HL-60 (cell line): ENCODE data around the gene DIP2B.

Experiments used
- CTCF ChIP-seq: IDR thresholded peaks from one replicate; pipeline ENCODE4 v1.5.1; 2011; ENCODE audit warnings: low read length, control low read depth, inconsistent platforms; ENCODE audit not compliant: insufficient read depth
- GABPA ChIP-seq: IDR thresholded peaks from 2 replicates; pipeline ENCODE4 v1.6.1; 2012; ENCODE audit warnings: low read depth
- POLR2AphosphoS5 ChIP-seq: IDR thresholded peaks from 2 replicates; pipeline ENCODE4 v1.6.1; 2012; ENCODE audit warnings: low read depth
- SPI1 ChIP-seq: IDR thresholded peaks from 2 replicates; pipeline ENCODE4 v1.6.1; 2012; ENCODE audit warnings: low read depth, mild to moderate bottlenecking, borderline replicate concordance
- TF ChIP-seq, protein P1 (sequence below): IDR thresholded peaks from 2 replicates; pipeline ENCODE4 v1.6.1; 2012; ENCODE audit warnings: low read depth; ENCODE audit not compliant: insufficient replicate concordance

DNA sequence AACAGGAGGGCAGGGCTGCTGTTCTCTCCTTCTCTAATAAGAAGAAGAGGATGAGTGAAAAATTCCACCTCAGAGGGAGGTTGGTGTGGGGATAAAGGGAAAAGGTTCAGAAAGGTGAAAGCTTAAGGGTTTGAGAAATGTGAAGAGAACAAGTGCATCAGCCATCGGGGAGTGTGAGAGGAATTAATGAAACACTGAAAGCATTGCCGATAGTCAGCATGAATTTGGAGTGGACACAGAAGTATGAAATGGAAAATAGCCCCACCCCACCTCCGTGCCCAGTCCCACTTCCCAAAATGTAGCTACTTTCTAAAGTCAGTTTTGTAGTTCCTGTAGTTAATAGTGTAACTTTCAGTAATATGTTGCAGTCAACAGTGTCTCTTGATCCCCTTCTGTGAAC lies 33.4 kb downstream of the DIP2B start:
- TF ChIP-seq CTCF (no peak), SPI1 (peak; percentile 60), POLR2AphosphoS5 (no peak), GABPA (no peak)
- TF ChIP-seq, protein P1, sequence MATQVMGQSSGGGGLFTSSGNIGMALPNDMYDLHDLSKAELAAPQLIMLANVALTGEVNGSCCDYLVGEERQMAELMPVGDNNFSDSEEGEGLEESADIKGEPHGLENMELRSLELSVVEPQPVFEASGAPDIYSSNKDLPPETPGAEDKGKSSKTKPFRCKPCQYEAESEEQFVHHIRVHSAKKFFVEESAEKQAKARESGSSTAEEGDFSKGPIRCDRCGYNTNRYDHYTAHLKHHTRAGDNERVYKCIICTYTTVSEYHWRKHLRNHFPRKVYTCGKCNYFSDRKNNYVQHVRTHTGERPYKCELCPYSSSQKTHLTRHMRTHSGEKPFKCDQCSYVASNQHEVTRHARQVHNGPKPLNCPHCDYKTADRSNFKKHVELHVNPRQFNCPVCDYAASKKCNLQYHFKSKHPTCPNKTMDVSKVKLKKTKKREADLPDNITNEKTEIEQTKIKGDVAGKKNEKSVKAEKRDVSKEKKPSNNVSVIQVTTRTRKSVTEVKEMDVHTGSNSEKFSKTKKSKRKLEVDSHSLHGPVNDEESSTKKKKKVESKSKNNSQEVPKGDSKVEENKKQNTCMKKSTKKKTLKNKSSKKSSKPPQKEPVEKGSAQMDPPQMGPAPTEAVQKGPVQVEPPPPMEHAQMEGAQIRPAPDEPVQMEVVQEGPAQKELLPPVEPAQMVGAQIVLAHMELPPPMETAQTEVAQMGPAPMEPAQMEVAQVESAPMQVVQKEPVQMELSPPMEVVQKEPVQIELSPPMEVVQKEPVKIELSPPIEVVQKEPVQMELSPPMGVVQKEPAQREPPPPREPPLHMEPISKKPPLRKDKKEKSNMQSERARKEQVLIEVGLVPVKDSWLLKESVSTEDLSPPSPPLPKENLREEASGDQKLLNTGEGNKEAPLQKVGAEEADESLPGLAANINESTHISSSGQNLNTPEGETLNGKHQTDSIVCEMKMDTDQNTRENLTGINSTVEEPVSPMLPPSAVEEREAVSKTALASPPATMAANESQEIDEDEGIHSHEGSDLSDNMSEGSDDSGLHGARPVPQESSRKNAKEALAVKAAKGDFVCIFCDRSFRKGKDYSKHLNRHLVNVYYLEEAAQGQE: no peak
